UCSD-AML1 (cell line): ENCODE measurements around the gene PPP6R3.

Experiments
- DNase-seq: peaks from one replicate; lab custom pipeline; 2025; ENCODE audit not compliant: unreplicated experiment; lab: John Stamatoyannopoulos, UW

PPP6R3 gene

DNA sequence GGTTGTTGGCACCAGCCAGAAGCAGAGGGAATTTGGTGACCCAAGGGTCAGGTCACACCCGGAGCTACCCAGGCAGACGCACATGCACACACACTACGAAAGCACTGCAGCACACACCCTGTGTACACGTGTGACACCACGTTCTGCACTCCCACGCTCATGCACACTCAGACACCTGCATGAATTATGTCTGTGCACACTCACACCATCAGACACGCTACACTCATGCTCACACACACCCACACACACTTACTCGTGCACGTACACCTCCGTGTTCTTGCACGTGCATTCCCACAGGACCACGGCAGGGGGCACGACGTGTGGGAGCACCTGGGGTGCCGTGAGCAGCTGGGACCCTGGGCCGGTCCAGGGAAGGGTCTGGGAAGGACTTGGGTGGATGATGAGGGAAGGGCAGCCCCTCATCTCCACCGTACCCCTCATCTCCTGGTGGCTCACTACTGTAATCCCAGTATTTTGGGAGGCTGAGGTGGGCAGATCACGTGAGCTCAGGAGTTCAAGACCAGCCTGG lies 203.0 kb downstream of the PPP6R3 start:
- DNase-seq, result no peak

DNA sequence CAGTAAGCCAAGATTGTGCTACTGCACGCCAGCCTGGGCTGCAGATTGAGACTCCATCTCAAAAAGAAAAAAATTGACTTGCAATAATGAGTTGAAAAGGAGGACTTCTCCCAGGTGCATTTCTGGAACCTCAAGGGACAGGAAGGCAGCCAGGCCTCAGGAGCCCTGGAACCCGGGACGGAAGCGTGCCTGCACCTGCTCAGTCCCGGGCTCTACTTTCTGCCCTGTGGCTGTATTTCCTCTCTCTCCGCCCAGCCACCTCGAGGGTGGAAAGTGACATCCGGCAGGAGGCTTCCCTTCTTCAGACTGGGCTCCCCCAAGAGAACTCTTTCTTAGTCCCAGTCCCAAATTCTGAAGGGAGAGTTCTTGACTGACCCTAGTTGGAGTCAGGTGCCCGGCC lies 203.6 kb downstream of the PPP6R3 start:
- no peak for DNase-seq

DNA sequence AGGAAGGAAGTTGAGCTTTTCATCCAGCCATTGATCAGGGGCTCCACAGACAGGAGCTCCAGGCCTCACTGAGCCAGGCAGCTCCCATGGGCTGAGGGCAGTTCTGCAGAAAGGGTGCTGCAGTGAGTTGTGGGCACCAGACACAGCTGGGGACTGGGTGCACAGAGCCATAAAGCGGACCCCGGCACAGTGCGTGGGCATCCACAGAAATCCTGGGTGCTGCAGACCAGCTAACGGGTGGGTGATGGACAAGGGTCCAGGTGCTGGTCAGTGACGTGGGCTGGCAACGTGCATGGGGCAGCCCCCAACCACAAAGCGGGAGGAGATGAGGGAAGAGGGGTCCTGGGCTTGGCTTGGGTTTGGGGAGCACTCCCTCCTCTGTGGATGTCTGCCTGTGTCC lies 204.4 kb downstream of the PPP6R3 start:
- DNase-seq, result no peak
